Nephron (organoid): ENCODE measurements around the gene NUDT22.
A peak's percentile ranks its signal among the peaks of the same experiment; 100 is the strongest.

ENCODE experiments used
- H3K27ac Mint-ChIP-seq, 3 experiments: 2 replicates each; pipeline ENCODE4 v1.8.0; 2020; ENCODE audit warnings: mixed read lengths in 3 of 3, mild to moderate bottlenecking in 2 of 3, moderate library complexity in 1 of 3
- H3K27me3 Mint-ChIP-seq: 2 replicates; pipeline ENCODE4 v1.8.0; 2021; ENCODE audit warnings: low read depth, mild to moderate bottlenecking, moderate library complexity, mixed read lengths
- H3K36me3 Mint-ChIP-seq: 2 replicates; pipeline ENCODE4 v1.8.0; 2020; ENCODE audit warnings: low read depth, mixed read lengths
- H3K4me1 Mint-ChIP-seq: 2 replicates; pipeline ENCODE4 v1.8.0; 2020; ENCODE audit warnings: mixed read lengths
- H3K4me3 Mint-ChIP-seq, 3 experiments: 2 replicates each; pipeline ENCODE4 v1.8.0; 2020; ENCODE audit warnings: mild to moderate bottlenecking in 3 of 3, mixed read lengths in 3 of 3, moderate library complexity in 2 of 3
- H3K9me3 Mint-ChIP-seq: 2 replicates; pipeline ENCODE4 v1.8.0; 2020; ENCODE audit warnings: mixed read lengths
- CTCF ChIP-seq, 3 experiments: fragments of 200-600 bp; sonication (generic); IDR thresholded peaks; one replicate each; pipeline ENCODE4 v1.5.0; 2021; ENCODE audit warnings: antibody characterized with exemption in 3 of 3; ENCODE audit not compliant: unreplicated experiment in 3 of 3

The NUDT22 gene

GRCh38 chr11:64263947-64264317 is 37.9 kb downstream of the NUDT22 start:
- no peaks in the 10 kb centered on the region for H3K27me3 Mint-ChIP-seq
- no peak overlapping the region for H3K27ac Mint-ChIP-seq
- peaks cover 5% of the 10 kb centered on the region for H3K4me1 Mint-ChIP-seq
- no peak for TF ChIP-seq CTCF (IDR thresholded peaks at IDR 0.05; ENCODE audit: unreplicated experiment in 3 of 3)
- H3K9me3 Mint-ChIP-seq = no peaks in the 10 kb centered on the region
- no peak overlapping the region for H3K4me3 Mint-ChIP-seq
- H3K36me3 Mint-ChIP-seq = peaks cover 22% of the 10 kb centered on the region

GRCh38 chr11:64264371-64264852 is 38.3 kb downstream of the NUDT22 start:
- no peaks in the 10 kb centered on the region for H3K27me3 Mint-ChIP-seq
- peak overlapping the region in 1 of 3 experiments; percentile 29 for H3K27ac Mint-ChIP-seq

GRCh38 chr11:64265176-64266160 is 39.4 kb downstream of the NUDT22 start:
- H3K4me1 Mint-ChIP-seq = peaks cover 7% of the 10 kb centered on the region
- no peak overlapping the region for H3K4me3 Mint-ChIP-seq
- H3K9me3 Mint-ChIP-seq = no peaks in the 10 kb centered on the region
- no peaks in the 10 kb centered on the region for H3K27me3 Mint-ChIP-seq
- no peak for TF ChIP-seq CTCF (IDR thresholded peaks at IDR 0.05; ENCODE audit: unreplicated experiment in 3 of 3)
- H3K36me3 Mint-ChIP-seq = peaks cover 11% of the 10 kb centered on the region
- H3K27ac Mint-ChIP-seq = no peak overlapping the region

More at GRCh38 chr11:64264371-64264852, 38.3 kb downstream of the NUDT22 start:
- no peak for TF ChIP-seq CTCF (IDR thresholded peaks at IDR 0.05; ENCODE audit: unreplicated experiment in 3 of 3)
- Mint-ChIP-seq H3K9me3 (no peaks in the 10 kb centered on the region), H3K4me1 (peaks cover 7% of the 10 kb centered on the region), H3K36me3 (peaks cover 20% of the 10 kb centered on the region), H3K4me3 (no peak overlapping the region)

GRCh38 chr11:64266339-64266738 is 40.3 kb downstream of the NUDT22 start:
- Mint-ChIP-seq H3K36me3 (peaks cover 11% of the 10 kb centered on the region), H3K9me3 (no peaks in the 10 kb centered on the region), H3K27me3 (no peaks in the 10 kb centered on the region), H3K4me3 (peak overlapping the region in 2 of 3 experiments; percentile 16 to 53), H3K27ac (no peak overlapping the region), H3K4me1 (peaks cover 7% of the 10 kb centered on the region)
- TF ChIP-seq CTCF (IDR thresholded peaks at IDR 0.05; ENCODE audit: unreplicated experiment in 3 of 3) = no peak

GRCh38 chr11:64267207-64267945 is 41.3 kb downstream of the NUDT22 start:
- Mint-ChIP-seq H3K27me3 (no peaks in the 10 kb centered on the region), H3K4me1 (peaks cover 7% of the 10 kb centered on the region), H3K9me3 (no peaks in the 10 kb centered on the region), H3K4me3 (peak overlapping the region; percentile 42 to 97 (median 57)), H3K36me3 (peaks cover 7% of the 10 kb centered on the region), H3K27ac (peak overlapping the region in 2 of 3 experiments; percentile 98 to 99)
- TF ChIP-seq CTCF (IDR thresholded peaks at IDR 0.05; ENCODE audit: unreplicated experiment in 3 of 3) = no peak
